Measurements from ENCODE around the gene LMF2. TPM values are rescaled to one million over a fixed set of nuclear protein-coding genes. Genes with fewer than 3 reads are reported as not detected.

The LMF2 gene
- total and polyA plus RNA-seq, 7 experiments from 2014 or later = 15.0 to 133 (median 114) TPM

GRCh38 chr22:50470491-50470890, 37.0 kb downstream of the LMF2 start:
- H3K27ac ChIP-seq (ENCODE audit: low read depth, low read length) = peak overlapping the region; percentile 90
- ChIA-PET CTCF (interaction anchor here (0.5 to 4.0 kb wide), 7 partner anchors 10 to 151 kb away, joined by 3 to 18 read pairs (median 6); partner anchors contain the start of genes LMF2, NCAPH2 and SCO2), POLR2A (interaction anchor here (0.7 to 3.6 kb wide), 18 partner anchors 10 to 218 kb away, joined by 3 to 19 read pairs (median 5); partner anchors contain the start of genes ADM2, LMF2, NCAPH2 and SCO2)
- H3K36me3 ChIP-seq (ENCODE audit: control insufficient read depth in 2 of 3, insufficient read depth in 3 of 3, low read length in 3 of 3) = peaks cover 0 to 37% (median 4%) of the 10 kb centered on the region in 3 experiments
- peaks cover 53 to 60% of the 10 kb centered on the region in 2 donors for H3K4me1 ChIP-seq (ENCODE audit: control insufficient read depth in 2 of 2, insufficient read depth in 2 of 2, low read length in 2 of 2)
- Mint-ChIP-seq H3K27ac (peak overlapping the region; percentile 88 to 99 (median 93)), H3K9me3 (no peaks in the 10 kb centered on the region), H3K4me1 (peaks cover 45 to 71% (median 65%) of the 10 kb centered on the region in 7 donors), H3K4me3 (peak overlapping the region; percentile 76 to 100 (median 90)), H3K36me3 (peaks cover 0 to 15% (median 7%) of the 10 kb centered on the region in 5 donors), H3K27me3 (no peaks in the 10 kb centered on the region)
- intact Hi-C loops (cut with micrococcal nuclease) = loop anchor here (1.0 to 10.0 kb wide), 12 partner anchors 11 to 196 kb away; partner anchors contain the start of genes PPP6R2 (in 2 of the 2), SCO2 (in 2 of the 2), ADM2 (in 1 of the 2) and LMF2 (in 1 of the 2)
- H3K9me3 ChIP-seq (ENCODE audit: control insufficient read depth in 2 of 3, low read length in 3 of 3) = no peaks in the 10 kb centered on the region
- peak overlapping the region; percentile 65 for H3K4me3 ChIP-seq (ENCODE audit: low read length)
- ATAC-seq = no peak
- H3K27me3 ChIP-seq (ENCODE audit: control insufficient read depth in 2 of 2, insufficient read depth in 2 of 2, low read length in 2 of 2) = no peaks in the 10 kb centered on the region
- no peak for DNase-seq

GRCh38 chr22:50469377-50470305, 37.9 kb downstream of the LMF2 start:
- Mint-ChIP-seq H3K27ac (peak overlapping the region; percentile 88 to 99 (median 93)), H3K4me1 (peaks cover 45 to 69% (median 61%) of the 10 kb centered on the region in 7 donors), H3K9me3 (no peaks in the 10 kb centered on the region), H3K4me3 (peak overlapping the region; percentile 76 to 100 (median 90)), H3K27me3 (no peaks in the 10 kb centered on the region), H3K36me3 (peaks cover 0 to 15% (median 7%) of the 10 kb centered on the region in 5 donors)
- peaks cover 0 to 43% (median 9%) of the 10 kb centered on the region in 3 experiments for H3K36me3 ChIP-seq (ENCODE audit: control insufficient read depth in 2 of 3, insufficient read depth in 3 of 3, low read length in 3 of 3)
- DNase-seq (peak; percentile 77 to 96 (median 92)), ATAC-seq (peak; percentile 95)
- H3K4me1 ChIP-seq (ENCODE audit: control insufficient read depth in 2 of 2, insufficient read depth in 2 of 2, low read length in 2 of 2) = peaks cover 53 to 57% of the 10 kb centered on the region in 2 donors
- H3K27ac ChIP-seq (ENCODE audit: low read depth, low read length) = peak overlapping the region; percentile 90
- ChIA-PET CTCF (interaction anchor here (0.6 to 4.0 kb wide), 8 partner anchors 10 to 321 kb away, joined by 3 to 18 read pairs (median 5); partner anchors contain the start of genes LMF2, NCAPH2 and SCO2), POLR2A (interaction anchor here (0.6 to 3.6 kb wide), 24 partner anchors 8 to 218 kb away, joined by 3 to 19 read pairs (median 5); partner anchors contain the start of genes ADM2, LMF2, NCAPH2 and SCO2)
- intact Hi-C loops (cut with micrococcal nuclease) = loop anchor here (1.0 to 10.0 kb wide), 14 partner anchors 12 to 195 kb away; partner anchors contain the start of genes PPP6R2 (in 2 of the 2), SCO2 (in 2 of the 2), ADM2 (in 1 of the 2) and LMF2 (in 1 of the 2)
- H3K9me3 ChIP-seq (ENCODE audit: control insufficient read depth in 2 of 3, low read length in 3 of 3) = no peaks in the 10 kb centered on the region
- H3K27me3 ChIP-seq (ENCODE audit: control insufficient read depth in 2 of 2, insufficient read depth in 2 of 2, low read length in 2 of 2) = no peaks in the 10 kb centered on the region
- H3K4me3 ChIP-seq (ENCODE audit: low read length) = peak overlapping the region; percentile 65

GRCh38 chr22:50468626-50469025, 38.9 kb downstream of the LMF2 start:
- ATAC-seq = no peak
- no peak for DNase-seq
- Histone ChIP-seq H3K27me3 (ENCODE audit: control insufficient read depth in 2 of 2, insufficient read depth in 2 of 2, low read length in 2 of 2) (no peaks in the 10 kb centered on the region), H3K4me1 (ENCODE audit: control insufficient read depth in 2 of 2, insufficient read depth in 2 of 2, low read length in 2 of 2) (peaks cover 50 to 55% of the 10 kb centered on the region in 2 donors), H3K36me3 (ENCODE audit: control insufficient read depth in 2 of 3, insufficient read depth in 3 of 3, low read length in 3 of 3) (peaks cover 4 to 53% (median 19%) of the 10 kb centered on the region in 3 experiments), H3K4me3 (ENCODE audit: low read length) (peak overlapping the region; percentile 54), H3K9me3 (ENCODE audit: control insufficient read depth in 2 of 3, low read length in 3 of 3) (no peaks in the 10 kb centered on the region), H3K27ac (ENCODE audit: low read depth, low read length) (peak overlapping the region; percentile 90)
- H3K4me1 Mint-ChIP-seq = peaks cover 39 to 62% (median 56%) of the 10 kb centered on the region in 7 donors
- no peaks in the 10 kb centered on the region for H3K9me3 Mint-ChIP-seq
- H3K4me3 Mint-ChIP-seq = peak overlapping the region in 9 of 10 donors; percentile 4 to 100 (median 94)
- H3K27me3 Mint-ChIP-seq = no peaks in the 10 kb centered on the region
- intact Hi-C loops (cut with micrococcal nuclease) = loop anchor here in 1 of 2 donors (1.0 kb wide), 2 partner anchors 40 to 152 kb away; partner anchors contain the start of gene NCAPH2
- H3K36me3 Mint-ChIP-seq = peaks cover 0 to 17% (median 9%) of the 10 kb centered on the region in 5 donors
- POLR2A ChIA-PET = interaction anchor here (1.3 to 3.6 kb wide), 8 partner anchors 9 to 153 kb away, joined by 4 to 19 read pairs (median 7); partner anchors contain the start of genes ADM2, LMF2, NCAPH2 and SCO2
- H3K27ac Mint-ChIP-seq = peak overlapping the region; percentile 88 to 99 (median 93)
- CTCF ChIA-PET = interaction anchor here (0.8 to 4.0 kb wide), 5 partner anchors 9 to 152 kb away, joined by 3 to 18 read pairs (median 4); partner anchors contain the start of gene SCO2

GRCh38 chr22:50467773-50468440, 39.6 kb downstream of the LMF2 start:
- DNase-seq (no peak), ATAC-seq (no peak)
- intact Hi-C loops (cut with micrococcal nuclease) = no loop called here
- Histone ChIP-seq H3K4me1 (ENCODE audit: control insufficient read depth in 2 of 2, insufficient read depth in 2 of 2, low read length in 2 of 2) (peaks cover 43 to 48% of the 10 kb centered on the region in 2 donors), H3K27me3 (ENCODE audit: control insufficient read depth in 2 of 2, insufficient read depth in 2 of 2, low read length in 2 of 2) (no peaks in the 10 kb centered on the region), H3K27ac (ENCODE audit: low read depth, low read length) (peak overlapping the region; percentile 90), H3K9me3 (ENCODE audit: control insufficient read depth in 2 of 3, low read length in 3 of 3) (no peaks in the 10 kb centered on the region), H3K4me3 (ENCODE audit: low read length) (no peak overlapping the region), H3K36me3 (ENCODE audit: control insufficient read depth in 2 of 3, insufficient read depth in 3 of 3, low read length in 3 of 3) (peaks cover 9 to 60% (median 22%) of the 10 kb centered on the region in 3 experiments)
- Mint-ChIP-seq H3K27ac (peak overlapping the region; percentile 88 to 99 (median 93)), H3K4me1 (peaks cover 33 to 55% (median 51%) of the 10 kb centered on the region in 7 donors), H3K4me3 (peak overlapping the region in 2 of 10 donors; percentile 98 to 100), H3K27me3 (no peaks in the 10 kb centered on the region), H3K36me3 (peaks cover 0 to 15% (median 7%) of the 10 kb centered on the region in 5 donors), H3K9me3 (no peaks in the 10 kb centered on the region)
- ChIA-PET CTCF (interaction anchor here (0.8 to 4.0 kb wide), 6 partner anchors 8 to 152 kb away, joined by 3 to 18 read pairs (median 4); partner anchors contain the start of gene SCO2), POLR2A (interaction anchor here (1.3 to 3.6 kb wide), 7 partner anchors 10 to 153 kb away, joined by 4 to 19 read pairs (median 7); partner anchors contain the start of genes ADM2 and SCO2)

GRCh38 chr22:50467341-50467740, 40.2 kb downstream of the LMF2 start:
- no peaks in the 10 kb centered on the region for H3K27me3 ChIP-seq (ENCODE audit: control insufficient read depth in 2 of 2, insufficient read depth in 2 of 2, low read length in 2 of 2)
- ChIA-PET POLR2A (interaction anchor here (1.9 to 2.0 kb wide), 2 partner anchors 10 to 14 kb away, joined by 6 to 8 read pairs; partner anchors contain the start of gene ADM2), CTCF (interaction anchor here (0.9 to 1.8 kb wide), 2 partner anchors 8 to 16 kb away, joined by 3 to 6 read pairs; no protein-coding TSS in a partner anchor)
- H3K27ac Mint-ChIP-seq = peak overlapping the region in 7 of 9 donors; percentile 51 to 91 (median 83)
- H3K9me3 Mint-ChIP-seq = no peaks in the 10 kb centered on the region
- H3K4me1 Mint-ChIP-seq = peaks cover 30 to 51% (median 46%) of the 10 kb centered on the region in 7 donors
- H3K36me3 Mint-ChIP-seq = peaks cover 0 to 16% (median 7%) of the 10 kb centered on the region in 5 donors
- peak overlapping the region in 2 of 10 donors; percentile 64 for H3K4me3 Mint-ChIP-seq
- no peak overlapping the region for H3K27ac ChIP-seq (ENCODE audit: low read depth, low read length)
- H3K9me3 ChIP-seq (ENCODE audit: control insufficient read depth in 2 of 3, low read length in 3 of 3) = no peaks in the 10 kb centered on the region
- ATAC-seq (no peak), DNase-seq (no peak)
- no peaks in the 10 kb centered on the region for H3K27me3 Mint-ChIP-seq
- peaks cover 37 to 42% of the 10 kb centered on the region in 2 donors for H3K4me1 ChIP-seq (ENCODE audit: control insufficient read depth in 2 of 2, insufficient read depth in 2 of 2, low read length in 2 of 2)
- no peak overlapping the region for H3K4me3 ChIP-seq (ENCODE audit: low read length)
- intact Hi-C loops (cut with micrococcal nuclease) = no loop called here
- peaks cover 9 to 66% (median 22%) of the 10 kb centered on the region in 3 experiments for H3K36me3 ChIP-seq (ENCODE audit: control insufficient read depth in 2 of 3, insufficient read depth in 3 of 3, low read length in 3 of 3)

All from naive thymus-derived CD4-positive, alpha-beta T cell (primary cell).